ENCODE data around the gene CHST8.
A peak's percentile ranks its signal among the peaks of the same experiment; 100 is the strongest.

CHST8 gene

DNA sequence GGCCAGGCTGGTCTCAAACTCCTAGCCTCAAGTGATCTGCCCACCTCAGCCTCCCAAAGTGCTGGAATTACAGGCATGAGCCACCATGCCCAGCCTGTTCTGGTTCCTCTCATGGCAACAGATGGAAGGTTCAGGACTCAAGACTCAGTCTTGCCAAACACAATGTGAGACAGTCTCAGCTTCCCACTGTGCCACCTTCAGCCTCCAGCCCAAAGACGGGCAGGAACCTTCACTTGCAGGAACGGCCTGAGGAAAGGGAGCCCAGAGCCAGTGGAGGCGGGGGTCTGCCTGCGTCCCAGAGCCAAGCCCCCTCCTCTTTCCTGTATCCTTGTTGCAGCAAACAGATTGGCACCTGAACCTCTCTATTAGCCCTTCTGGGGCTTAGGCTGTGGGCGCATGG lies 2.9 kb upstream of the CHST8 start:
- DNase-seq, result no peak

DNA sequence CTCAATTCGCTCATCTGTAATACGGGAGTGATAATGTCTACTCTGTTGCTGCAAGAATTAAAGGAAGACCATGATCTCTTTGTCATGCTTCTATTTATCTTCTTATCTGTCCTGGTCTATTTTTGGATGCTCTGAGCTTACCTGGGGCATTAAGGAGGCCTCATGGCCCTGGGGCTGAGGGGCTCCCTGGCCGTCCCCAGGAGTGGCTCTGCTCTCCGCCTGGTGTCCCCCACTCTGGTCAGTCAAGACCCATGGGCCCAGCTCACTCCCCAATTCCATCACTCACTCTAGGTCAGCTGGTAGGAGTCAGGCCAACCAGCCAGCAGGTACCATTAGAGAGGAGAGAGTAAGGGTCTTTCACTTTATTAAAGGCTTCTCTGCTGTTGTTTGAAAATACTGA lies 1.1 kb upstream of the CHST8 start:
- DNase-seq, result no peak

DNA sequence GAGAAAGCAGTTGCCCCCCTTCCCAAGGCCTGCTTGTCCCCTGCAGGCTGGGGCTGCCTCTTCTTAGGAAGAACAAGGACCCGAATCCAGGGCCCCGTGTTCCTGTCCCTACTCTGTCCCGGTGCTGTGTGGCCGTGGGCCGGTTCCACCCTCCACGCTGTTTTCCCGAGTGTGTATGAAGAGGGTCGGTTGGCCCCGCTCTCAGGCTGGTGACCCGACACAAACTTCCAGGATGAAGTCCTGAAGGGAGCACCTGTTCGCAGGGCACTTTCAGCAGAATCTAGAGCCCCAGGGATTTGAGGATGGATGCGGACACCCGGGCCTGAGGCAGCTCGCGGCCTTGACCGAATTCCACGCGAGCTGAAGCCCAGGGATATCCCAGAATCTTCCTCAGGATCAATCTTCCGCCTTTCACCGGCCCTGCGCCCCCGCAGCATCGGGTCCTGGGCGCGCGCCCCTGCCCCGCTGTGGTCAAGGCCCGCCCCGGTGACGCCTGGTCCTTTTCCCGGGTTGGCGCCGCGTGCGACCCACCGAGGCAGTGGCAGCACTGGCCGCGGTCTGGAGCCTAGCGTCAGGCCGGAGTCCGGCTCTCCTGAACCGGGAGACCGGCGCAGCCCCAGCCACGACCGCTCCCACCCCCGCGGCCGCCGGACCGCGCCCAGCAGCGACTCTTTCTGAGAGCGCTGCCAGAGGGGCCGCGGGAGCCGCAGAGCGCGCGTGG lies 528 bp upstream of the CHST8 start:
- no peak for DNase-seq

DNA sequence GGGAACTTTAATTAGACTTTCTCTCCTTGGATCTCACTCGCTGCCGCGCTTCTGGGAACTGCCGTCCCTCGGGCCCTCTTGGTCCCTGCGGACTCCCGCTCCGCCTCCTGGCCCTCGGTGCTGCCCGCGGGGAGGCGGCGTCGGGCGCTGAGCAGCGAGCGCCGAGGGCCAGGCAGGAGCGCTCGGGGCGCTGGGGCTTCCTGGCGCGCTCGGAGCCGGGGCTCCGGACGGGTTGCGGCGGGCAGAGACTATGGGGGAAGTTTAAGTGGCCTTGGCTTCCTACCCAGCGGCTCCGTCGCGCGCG lies 704 bp downstream of the CHST8 start:
- DNase-seq, result peak in 1 of 4 experiments; percentile 13

DNA sequence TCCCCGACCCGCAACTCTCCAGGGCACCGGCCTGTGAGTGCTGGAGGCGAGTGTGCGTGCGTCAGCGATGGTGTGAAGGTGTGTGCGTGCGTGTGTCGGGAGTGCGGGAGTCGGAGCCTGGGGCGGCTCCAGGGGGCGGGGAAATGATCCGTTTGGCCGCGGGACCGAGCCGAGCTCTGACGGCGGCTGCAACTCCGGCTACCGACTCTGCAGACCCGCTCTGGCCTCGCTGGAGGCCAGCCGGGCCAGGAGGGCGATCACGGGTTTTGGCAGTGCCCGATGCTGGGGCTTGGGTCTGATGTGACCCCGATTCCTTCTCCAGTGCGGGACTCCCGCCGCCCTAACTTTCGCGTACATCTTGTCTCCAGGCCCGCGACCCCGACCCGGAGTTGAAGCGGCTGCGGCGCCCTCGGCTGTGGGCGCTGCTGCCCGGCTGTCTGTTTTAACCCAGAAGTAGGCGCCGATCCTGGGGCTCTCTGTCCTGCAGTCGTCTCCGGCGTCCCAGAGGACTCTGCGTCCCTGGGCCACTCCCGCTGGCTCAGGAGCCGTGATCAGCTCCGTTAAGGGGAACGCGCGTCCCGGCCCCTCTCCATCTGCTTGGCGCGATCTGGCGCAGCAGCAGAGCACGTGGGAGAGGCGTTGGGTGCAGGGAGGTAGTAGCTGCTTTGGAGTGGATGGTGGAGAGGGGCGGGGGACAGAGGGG lies 1.2 kb downstream of the CHST8 start:
- DNase-seq, result no peak

DNA sequence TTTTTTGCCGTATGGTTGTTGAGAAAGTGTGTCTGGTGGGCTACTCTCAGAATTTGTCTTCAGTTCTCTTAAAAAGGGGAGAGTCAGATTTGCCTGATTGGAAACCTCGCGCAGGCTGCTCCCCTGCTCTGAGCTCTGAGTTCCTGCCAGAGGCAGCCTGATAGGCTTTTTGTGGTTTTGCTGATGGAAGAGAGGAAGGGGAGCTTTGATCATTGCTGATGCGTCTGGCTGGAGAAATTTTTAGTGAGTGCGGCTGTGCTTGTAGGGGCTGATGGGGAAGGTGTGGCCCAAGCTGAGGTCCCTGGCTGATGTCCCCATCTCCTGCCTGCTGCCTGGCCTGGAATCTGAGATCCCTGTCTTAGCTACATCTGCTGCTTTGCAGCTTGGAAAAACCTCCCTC lies 2.8 kb downstream of the CHST8 start:
- DNase-seq, result no peak

DNA sequence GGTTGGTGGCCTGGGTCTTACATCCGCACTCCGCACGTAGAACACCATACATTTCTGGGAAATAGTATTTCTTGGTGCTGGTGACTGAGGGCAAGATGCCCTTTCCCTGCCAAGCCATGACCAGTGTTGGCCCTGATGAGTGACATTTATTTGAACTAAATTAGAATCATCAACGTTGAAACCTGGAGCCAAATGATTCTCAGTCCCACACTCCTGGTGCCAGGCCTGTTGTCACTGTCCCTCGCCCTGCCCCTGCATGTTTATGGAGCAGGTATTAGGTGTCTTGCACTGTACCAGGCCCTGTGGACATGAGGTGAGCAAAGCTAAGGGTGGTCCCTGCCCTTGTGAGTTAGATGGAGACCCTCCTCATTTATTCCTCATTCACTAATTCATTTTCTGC lies 5.8 kb downstream of the CHST8 start:
- DNase-seq, result no peak

DNA sequence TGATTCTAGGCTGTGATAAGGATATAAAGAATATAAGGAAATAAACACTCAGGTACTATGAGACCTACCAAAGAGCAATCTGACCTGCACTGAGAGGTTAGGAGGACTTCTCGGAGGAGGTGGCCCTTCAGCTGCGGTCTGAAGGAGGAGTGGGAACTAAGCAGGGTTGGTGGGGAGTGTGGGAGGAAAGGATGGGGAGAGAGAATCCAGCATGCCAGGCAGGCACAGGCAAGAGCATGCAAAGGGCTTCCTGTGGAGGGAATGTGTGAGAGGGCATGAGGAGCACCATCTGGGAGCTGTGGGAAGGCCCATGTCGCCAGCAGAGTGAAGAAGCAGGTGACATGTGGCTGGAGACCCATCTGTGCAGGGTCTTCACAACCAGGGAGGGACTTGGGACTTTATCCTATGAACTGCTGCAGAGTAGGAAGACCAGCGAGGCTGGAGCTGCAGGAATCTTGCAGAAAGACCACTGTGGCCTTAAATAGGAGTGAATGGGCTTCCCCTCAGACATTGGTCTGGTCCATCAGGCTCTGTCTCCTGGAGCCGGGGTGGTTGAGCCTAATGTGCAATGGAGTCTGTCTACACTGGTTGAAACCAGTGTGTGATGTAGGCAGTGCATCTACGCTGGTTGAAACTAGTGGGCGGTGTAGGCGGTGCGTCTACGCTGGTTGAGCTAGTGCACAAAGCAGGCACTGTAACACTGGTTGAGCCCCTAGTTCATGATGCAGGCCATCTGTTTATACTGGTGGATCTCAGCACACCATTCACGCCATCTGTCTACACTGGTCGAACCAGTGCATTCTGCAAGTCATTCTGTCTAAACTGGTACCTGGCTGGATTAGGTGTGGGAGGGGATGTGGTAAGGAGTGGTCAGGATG lies 6.4 kb downstream of the CHST8 start:
- DNase-seq, result no peak

DNA sequence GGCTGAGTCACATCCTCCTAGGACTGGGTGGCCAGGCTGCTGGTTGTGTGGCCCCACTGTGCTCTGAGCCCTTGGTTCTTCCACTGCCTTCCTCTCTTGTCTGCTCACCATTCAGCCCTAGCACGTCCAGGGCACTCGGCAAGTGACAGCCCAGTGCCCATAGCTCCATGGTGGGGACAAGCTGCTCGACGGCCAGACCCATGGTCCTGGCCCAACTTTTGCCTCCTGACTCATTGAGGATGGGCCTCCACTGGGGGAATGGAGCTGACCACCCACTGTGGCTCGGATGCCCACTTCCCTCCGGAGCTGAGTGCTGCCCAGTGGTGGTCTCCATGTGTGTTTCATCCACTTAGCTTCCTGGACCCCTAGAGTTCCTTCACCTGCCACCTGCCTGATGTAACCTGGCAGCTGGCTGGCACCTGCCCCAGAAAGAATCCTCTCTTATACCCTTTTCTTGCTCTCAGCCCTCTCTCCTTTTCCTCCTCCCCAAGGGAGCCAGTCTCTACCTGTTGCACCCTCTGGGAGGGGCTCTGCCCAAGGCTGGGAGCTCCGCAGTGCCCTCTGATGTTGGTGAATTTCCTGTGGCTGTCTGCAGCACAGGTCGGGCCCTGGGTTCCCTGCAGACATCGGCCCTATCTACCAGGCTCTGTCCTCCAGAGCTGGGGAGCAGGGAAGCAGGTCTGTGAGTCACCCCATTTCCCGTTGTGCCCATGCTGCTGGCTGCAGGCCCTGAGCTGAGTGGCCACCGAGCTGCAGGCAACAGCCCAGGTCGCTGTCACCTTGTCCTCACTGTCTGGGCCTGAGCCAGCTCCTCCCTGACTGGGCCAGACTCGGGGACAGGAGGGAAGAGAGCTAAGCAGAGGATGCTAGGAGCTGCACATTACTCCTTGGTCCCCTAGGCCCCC lies 7.4 kb downstream of the CHST8 start:
- DNase-seq, result no peak

DNA sequence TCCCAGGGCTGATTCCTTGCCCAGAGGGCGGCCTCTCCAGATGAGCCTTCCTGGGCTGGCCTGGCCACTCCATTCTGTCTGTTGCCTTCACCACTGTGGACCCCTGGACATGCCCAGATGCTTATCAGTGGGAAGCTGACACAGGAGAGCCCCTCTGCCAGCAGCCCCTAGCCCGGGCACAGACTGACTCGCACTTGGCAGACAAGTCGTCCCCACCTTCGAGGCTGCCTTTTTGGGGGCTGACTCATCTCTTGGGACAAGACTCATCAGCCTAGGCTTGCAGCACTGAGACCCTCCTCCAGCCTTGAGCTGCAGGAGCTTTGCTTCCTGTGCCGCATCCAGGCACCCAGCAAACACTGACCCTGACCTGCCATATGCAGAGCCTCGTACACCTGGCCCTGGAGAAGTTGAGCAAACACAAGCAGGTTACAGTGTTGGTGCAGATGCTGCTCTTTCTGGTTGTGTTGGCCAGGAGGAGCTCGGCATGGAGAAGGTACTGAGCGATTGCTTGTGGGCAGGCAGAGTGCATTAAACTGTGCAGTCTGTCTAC lies 8.1 kb downstream of the CHST8 start:
- DNase-seq, result no peak

DNA sequence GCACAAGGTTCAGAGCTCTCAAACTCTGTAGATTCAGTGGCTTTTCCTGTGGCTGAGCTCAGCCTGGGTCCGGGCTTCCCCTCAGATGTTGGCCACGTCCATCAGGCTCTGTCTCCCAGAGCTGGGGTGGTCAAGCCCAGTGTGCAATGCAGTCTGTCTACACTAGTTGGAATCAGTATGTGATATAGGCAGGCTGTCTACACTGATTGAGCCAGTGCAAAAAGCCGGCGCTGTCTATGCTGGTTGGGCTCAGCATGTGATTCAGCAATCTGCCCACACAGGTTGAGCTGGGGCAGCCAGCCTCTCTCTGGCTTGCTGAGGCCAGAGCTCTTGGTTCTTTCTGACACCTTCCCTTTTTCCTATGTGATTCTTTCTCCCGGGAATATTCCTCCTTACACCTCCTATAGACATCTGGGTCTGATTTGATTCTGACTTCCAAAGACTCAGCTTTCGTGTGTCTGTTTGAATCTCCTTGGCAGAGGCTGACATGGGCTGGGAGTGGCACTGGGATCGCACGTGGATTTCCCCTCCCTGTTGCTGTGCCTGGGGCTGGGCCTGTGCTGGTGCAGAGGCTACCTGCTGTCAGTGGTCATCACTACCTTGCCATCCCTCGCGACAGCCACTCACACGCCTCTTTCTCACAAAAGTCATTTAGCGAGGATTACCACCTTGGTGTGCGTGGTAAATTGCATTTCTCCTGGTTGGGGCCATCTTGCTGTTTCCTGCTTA lies 9.3 kb downstream of the CHST8 start:
- no peak for DNase-seq

DNA sequence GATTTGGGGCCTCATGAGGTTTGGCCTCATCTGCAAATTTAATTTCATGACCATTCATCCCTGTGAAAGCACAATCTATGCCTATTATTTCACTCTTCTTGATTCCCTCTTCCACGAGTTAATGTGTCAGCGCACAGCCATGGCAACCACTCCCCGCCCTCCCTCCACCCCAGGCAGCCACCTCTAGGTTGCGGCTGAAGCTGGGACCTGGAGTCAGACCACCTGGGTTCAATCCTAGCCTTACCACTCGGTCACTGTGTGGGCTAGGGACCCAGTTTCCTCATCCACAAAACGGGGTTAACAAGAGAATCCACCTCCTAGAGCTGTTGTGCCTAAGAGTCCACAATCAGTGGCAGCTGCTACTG lies 9.8 kb downstream of the CHST8 start:
- DNase-seq, result no peak

DNA sequence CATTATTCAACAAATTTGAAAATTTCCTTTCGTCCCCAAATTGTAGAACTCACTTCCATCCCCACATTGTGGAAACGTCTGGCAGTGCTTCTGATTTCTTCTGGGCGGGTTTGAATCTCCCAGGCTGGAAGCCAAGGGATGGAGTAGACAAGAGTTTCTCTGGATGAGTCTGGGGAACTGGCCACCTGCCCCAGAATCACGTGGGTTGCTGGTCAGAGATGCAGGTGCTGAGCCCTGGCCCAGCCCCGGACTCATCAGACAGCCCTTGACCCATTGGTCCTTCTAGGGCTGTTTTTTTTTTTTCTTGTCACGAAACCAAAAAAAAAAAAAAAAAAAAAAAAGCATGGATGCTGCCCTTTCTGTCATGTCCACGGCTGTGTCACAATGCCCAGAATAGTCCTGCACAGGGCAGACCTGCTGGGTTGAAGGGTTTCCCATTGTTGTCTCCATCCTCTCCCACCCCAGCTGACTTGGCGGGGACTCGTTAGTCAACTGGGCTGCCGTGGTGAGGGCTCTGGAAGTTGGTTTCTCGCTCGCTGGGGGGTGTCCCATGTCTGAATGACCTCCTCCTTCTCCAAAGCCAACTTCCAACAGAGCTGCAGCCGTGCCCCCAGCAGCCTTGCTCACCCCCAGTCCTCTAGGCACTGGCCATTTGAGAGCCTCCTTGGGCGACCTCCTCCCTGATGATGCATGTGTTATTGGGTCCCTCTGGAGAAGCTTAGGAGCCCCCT lies 12.8 kb downstream of the CHST8 start:
- no peak for DNase-seq

DNA sequence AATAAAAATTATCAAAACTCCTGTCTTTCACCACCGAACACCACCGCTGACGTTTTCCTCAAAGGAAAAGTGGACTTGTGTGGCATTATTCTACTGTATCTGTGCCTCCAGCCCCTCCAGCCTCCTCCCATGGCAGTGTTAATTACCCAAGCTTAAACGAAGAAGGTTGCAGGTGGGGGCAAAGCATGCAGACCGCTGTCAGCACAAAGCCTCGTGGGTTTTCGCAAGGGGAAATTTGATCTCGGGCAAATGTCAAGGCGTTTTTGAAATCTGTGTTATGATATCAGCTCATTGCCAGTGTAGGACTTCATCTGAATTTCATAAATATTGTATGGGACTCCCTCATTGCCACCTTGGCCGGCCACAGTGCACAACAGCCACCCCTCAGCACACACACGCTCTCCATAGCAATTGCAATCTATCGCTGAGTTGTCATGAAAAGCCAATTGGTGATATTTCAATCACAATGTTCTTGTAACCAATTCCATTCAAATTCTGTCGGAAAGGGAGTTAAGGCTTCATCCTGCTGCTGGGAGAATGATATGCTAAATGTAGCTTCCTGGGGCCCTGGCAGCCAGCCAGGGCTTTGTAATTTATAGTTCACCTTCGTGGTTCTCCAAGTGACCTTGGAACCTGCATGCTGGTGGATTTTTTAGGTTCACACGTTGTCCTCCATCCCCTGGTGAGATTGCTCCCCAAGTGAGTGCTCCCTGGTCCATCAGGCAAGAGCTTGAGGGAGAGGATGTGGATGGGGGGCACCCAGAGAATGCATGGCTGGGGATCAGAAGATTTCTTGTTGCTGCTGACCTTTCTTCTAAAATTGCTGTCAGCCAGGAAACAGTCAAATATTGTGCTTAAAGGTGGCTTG lies 16.6 kb downstream of the CHST8 start:
- DNase-seq, result no peak

DNA sequence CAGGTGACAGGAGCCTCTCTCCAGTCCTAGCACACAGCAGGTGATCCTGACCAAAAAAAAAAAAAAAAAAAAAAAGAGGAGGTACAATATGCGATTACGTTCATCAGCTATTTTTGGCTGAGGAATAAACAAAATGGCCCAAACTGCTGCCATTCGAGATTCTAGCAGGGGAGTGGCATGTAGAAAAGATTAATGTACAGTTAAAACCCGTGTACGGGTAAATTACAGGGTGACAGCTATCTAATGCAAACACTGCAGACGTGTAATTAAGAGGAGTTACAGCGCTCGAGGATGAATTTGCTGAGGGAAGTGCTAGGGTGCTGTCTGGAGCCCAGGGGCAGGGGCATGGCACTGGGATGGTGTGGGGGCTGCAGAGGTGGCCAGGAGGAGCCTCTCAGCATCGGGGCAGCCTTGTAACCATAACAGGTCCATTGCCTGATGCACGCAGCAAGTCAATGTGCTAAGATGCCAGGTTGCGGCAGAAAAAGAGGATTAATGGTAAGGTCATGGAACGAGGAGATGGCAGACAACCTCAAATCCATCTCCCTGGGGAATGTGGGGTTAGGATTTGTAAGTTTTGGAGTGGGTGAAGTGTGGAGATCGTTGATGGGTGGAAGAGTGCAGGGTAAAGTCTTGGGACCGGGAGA lies 17.4 kb downstream of the CHST8 start:
- DNase-seq, result no peak

DNA sequence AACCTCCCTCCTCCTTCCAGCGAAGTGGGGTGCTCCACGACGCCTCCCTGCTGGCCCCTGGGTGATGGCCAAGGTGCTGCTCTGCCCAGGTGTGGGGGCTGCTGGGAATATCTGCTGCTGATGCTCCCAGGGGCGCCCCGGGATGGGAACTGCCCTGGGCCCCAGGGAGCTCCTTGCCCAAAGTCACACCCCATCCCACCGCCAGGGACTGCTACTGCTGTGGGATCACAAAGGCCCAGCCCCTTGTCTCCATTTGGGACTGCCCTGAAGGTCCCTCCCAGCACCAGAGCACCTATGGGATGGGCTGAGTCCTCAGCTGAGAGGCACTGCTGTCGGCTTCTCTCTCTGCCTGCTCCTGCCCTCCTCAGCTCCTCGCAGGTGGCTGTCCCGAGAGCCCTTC lies 19.0 kb downstream of the CHST8 start:
- no peak for DNase-seq

DNA sequence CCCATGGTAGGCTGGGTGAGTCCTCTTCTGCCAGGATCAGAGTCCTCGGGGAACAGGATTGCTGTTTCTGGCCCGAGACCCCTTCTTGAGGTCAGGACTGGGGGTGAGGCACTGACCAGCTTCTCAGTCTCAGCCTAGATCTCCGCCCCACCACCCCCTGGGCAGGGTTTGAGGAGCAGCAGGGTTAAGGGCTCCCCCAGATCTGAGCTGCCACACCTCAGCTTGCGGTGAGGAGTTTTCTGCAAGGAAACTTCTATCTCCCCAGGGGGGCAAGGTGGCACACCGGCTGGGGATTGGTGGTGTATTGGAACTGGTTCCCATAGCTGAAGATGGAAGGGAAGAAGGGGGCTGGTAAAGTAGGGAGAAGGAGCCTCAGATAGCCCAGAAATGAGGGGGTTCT lies 19.5 kb downstream of the CHST8 start:
- no peak for DNase-seq

DNA sequence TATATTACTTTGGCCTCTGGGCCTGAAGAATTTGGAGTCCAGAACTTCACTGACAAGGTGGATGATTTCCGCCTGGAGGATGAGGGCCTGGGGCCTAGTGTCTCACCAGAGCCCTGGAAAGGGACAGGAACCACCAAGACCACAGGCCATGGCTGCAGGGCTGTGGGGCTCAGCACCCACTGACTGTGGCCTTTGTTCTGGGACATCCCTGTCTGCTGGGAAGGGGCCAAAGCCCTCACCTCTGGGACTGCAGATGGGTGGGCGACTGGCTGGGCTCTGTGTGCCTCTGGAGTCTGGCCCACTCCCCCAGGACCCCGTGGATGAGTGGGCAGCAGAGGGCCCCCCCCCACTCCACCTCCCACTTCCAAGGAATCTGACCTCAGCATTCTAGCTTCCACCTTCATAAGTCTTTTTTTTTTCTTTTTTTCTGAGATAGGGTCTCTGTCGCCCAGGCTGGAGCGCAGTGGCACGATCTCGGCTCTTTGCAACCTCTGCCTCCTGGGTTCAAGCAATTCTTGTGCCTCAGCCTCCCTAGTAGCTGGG lies 20.3 kb downstream of the CHST8 start:
- no peak for DNase-seq

DNA sequence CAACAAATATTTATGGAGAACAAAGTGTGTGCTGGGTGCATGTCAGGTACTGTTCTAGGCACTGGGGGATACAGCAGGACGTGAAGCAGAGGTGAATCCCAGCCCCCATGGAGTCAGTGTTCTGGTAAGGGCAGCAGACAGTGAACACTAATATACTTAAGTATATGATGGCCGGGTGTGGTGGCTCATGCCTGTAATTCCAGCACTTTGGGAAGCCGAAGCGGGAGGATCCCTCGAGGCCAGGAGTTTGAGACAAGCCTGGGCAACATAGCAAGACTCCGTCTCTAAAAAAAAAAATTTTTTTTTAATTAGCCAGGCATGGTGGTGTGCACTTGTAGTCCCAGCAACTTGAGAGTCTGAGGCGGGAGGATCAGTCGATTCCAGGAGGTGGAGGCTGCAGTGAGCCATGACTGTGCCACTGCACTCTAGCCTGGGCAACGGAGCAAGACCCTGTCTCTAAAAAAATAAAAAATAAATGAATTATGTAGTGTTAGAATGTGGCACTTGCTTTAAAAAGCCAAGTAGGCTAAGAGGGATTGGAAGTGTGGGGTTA lies 22.6 kb downstream of the CHST8 start:
- DNase-seq, result no peak
